GM15510 (cell line): ENCODE results near the gene ANKRD11.

Experiments used
- POLR2A ChIP-seq: IDR thresholded peaks from 3 replicates; pipeline ENCODE4 v1.6.1; 2011; ENCODE audit warnings: borderline replicate concordance; ENCODE audit not compliant: insufficient read length; ENCODE audit errors: extremely low read depth

Gene ANKRD11

DNA sequence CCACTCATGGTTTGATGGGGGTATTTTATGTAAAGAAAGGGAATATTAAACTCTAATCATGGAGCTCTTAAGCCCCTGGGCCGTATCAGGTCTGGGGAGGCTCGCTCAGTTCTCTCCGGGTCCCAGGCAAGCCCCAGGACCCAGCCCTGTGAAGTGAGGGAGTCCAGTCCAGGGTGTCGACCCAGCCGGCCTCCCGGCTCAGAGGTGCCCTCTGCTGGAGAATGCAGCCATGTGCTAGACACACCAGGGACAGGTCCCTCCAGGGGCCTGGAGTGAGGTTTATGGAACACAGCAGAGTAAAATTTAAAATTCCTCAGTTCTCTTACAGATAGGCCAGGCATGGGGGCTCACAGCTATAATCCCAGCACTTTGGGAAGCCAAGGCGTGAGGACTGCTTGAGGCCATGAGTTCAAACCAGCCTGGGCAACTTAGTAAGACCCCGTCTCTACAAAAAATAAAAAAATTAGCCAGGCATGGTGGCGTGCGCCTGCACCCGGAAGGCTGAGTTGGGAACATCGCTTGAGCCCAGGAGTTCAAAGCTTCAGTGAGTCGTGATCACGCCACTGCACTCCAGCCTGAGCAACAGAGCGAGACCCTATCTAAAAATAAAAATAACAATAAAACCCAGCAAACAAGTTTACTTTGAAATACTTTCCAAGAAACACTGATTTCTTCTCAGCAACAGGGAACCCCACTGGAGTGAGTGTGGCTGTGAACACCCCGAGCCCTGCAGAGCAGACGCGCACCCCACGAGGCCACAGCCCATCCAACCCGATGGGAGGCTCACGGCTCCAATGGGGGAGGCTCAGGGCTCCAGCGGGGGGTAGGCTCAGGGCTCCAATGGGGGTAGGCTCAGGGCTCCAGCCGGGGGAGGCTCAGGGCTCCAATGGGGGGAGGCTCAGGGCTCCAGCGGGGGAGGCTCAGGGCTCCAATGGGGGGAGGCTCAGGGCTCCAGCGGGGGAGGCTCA, 200.6 kb downstream of the ANKRD11 start:
- TF ChIP-seq POLR2A = no peak

DNA sequence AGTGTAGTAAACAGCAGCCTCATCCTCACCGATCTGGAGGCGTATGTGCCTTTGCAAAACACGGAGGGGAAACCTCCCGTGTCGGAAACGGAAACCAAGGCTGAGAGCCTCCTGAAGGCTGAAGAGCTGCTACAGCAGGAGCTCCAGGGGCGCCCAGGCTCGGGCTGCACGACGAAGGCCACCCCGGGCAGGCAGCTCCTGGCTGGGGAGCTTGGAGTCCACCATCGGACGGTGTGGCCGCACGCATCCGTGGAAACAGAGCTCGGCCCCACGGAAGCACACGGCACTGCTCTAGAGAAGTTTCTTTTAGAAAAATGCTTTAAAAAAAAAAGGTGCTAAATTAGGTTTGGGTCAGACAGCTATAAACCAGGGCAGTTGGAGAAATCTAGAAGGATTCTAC, 201.4 kb downstream of the ANKRD11 start:
- TF ChIP-seq POLR2A = no peak

DNA sequence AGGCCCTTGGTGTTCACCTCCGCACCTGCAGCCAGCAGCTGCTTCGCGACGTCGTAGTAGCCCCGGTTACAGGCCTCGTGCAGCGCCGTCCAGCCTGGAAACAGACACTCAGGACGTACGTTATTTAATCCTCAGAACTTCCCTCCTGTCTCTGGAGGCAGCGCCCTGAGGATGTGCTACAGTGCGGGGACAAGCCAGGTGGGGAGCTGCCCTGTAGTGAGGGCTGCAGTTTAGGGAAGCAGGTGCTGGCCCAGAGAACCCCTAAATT, 201.8 kb downstream of the ANKRD11 start:
- TF ChIP-seq POLR2A = no peak

DNA sequence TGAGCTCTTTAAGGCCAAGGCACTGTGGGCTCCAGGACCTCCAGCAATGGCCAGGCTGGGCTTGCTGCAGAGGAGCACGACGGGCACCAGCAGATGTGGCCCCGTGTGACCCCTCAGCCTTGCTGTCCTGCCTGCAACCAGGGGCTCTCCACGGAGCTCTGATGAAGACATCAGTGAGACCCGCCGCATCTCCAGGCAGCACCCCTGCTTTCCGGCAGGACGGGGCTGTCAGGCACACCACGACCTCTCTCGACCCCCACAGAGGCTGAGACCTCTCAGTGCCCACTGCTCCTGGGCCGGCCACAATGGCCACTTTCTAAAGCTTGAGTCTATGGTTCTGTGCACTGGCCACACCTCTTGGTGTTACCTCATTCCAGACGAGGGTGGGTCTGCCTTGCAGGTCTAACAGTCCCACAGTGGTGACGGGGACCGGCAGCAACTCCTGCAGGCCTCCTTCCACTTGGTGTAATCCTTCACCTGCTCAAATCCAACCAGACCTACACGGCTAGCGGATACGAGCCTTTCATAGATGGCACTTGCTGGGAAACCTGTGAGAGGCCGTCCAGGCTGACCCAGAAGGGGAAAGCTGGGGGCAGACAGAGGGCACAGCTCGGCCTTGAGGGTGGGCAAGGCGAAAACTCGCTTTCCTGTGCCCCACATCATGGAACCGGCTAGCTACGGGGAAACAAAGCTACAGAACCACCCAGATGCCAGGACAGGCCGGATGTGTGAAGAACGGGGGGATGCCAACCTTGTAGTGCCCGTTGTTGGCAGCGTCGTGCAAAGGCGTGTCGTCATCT, 202.4 kb downstream of the ANKRD11 start:
- no peak for TF ChIP-seq POLR2A

DNA sequence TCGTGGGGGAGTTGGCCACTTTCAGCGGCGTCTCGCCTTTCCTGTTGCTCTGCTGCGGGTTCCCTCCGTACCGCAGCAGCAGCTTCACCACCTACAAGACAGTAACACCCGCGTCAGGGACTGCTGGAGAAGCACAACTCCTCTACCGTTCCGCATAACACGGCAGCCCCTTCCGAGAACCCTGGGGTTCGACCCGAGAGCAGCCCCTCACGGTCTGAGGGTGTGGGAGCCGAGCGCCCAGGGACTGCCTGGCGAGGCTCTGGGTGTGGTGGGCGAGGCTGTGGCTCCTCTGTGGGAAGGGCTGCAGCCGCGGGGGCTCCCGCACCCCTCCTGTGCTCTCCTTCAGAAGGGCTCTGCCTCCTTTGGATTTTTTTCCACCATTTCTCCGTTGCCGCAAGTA, 204.3 kb downstream of the ANKRD11 start:
- TF ChIP-seq POLR2A = no peak

DNA sequence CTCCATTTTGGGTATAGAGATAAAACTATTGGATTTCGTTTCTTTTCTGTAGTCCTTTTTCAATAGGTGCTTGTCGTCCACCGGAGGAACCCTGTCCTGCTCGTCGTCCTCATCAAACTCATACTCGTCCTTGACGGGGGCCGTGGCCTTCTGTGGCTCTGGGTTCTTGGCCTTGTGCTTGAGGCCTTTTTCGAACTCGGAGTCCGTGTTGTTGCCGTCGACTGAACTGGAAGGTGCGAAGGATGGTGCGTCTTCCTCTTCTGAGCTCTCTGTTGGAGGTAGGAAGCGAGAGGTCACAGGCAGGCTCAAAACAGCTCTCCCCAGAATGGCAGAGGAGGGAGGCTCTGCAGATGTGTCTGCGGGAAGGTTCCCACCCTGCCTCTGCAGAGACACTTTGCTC, 205.0 kb downstream of the ANKRD11 start:
- TF ChIP-seq POLR2A = no peak

DNA sequence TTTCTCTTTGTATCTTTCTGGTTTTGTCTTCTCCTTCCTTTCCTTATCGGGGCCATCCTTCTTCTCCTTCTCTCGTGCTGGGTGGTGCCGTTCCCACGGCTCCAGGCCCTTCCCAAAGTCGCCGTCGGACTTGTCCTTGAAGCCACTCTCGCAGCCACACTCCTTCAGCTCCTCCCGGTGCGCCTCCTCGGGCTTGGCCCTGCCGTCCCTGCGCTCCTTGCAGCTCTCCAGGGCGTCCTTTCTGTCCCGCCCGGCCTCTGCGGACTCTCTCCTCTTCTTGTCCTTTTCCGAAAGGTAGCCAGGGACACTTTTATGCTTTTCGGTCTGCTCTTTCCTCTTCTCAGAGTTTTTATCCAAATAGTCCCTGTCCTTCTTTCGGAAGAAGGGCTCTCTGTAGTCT, 206.9 kb downstream of the ANKRD11 start:
- no peak for TF ChIP-seq POLR2A

DNA sequence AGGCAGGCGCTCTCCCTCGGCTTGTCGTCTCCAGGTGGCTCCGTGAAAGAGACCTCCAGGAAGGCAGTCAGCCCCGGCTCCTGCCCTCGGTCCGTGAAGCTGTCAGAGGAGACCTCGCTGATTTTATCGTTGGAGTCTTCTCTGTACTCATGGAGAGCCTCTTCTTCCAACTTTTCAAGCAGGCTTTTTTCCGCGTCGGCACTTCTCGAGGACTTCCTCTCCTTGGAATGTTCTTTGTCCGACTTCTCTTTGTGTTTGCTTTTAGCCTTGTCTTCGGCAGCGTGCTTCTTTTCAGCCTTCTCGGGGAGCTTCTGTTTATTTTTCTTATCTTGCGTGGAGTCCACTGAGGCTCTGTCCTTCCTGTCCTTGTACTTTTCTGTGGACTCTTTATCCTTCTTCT, 207.8 kb downstream of the ANKRD11 start:
- TF ChIP-seq POLR2A = no peak

DNA sequence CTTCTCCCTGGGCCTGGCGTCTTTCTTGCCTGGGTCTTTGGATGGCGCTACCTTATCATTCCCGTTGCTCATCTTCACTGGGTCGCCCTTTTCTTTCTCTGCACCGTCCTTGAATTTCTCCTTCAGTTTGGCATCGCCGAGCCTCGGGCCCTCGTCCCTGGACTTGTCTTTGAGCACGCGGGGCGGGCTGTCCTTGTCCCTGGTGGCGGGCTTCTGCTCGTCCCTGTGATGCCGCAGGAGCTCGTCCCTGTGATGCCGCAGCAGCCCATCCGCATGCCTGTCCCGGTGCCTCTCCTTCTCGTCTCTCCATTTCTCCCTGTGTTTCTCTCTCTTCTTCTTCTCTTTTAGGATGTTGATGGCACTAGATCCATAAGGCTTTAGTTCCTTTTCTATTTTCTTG, 208.5 kb downstream of the ANKRD11 start:
- TF ChIP-seq POLR2A = no peak

DNA sequence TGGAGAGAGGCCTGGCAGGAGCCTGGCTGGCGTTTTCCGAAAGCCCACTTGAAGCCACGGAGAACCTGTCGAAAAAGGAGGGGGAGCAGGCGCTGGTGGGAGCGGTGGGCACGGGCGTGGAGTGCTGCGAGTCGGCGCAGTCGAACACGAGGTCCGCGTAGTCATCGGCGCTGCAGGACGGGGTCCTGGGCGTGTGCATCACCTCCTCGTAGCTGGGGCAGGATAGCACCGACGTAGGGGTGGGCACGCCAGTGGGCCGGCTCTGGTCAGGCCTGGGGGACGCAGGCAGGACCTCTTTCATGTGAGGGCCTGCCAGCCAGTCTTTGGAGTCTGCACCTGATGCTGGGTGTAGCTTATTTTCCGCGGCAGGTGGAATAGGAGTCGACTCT, 209.2 kb downstream of the ANKRD11 start:
- no peak for TF ChIP-seq POLR2A

DNA sequence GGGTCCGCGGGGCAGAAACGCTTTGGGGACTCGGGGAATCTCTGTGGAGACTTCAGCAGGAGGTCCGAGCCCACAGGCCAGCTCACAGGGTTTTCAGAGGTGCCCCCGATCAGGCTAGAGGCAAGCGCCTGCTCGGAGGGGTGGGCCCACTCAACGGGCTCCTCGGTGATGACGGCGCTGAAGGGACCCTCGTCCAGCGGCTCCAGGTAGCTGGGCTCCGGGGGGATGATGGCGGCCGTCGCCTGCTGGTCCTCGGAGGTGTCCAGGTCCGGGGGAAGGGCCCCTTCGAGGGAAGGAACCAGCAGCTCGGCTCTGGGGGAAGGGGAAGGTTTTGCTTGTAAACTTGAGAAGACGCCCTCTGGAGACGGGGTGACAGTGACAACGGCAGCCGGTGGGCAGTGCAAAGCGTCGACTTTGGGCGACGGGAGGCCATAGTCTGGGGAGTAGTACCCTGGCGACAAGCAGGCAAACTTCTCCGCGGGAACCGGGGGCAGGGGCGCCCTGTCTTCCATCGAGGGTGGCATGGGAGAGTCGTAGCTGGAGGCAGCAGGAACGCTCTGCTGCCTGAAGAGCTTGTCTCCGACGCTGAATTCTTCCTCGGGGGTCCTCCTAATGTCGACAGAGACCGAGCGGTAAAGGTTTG, 209.7 kb downstream of the ANKRD11 start:
- no peak for TF ChIP-seq POLR2A

DNA sequence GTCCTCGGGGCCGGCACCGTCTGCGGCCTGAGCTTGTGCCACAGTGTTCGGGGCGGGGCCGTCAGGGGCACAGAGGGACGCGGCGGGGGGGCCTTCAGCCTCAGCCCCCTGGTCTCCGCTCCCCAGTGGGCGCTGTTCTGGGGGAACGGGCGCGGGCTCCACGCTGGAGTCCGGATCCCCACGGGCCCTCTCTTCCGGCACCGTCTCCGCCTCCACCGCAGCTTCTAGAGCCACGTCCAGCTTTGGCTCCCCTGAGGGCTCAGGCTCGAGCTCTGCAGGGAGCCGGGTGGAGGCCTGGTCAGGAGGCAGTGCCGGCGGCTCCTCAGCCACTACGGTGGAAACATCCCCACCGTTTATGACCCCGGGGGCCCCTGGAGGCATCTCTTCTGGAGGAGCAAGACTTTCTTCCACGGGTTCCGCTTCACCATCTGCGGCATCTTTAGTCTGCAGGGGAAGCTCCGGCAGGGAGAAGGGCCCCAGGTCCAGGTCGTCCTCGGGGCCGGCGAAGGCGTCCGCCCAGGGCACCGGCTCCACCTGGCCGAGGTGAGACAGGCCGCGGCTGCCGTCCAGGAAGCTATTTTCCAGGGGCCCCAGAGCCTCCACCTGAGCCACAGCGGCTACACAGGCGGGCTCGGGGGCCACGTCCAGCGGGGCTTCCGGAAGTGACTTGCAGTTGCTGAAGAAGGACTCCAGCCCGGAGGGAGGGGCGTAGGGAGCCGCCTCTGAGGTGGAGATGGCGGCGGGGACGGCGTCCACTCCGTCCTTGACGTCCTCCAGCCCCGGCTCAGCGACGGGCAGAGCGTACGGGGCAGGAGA, 210.5 kb downstream of the ANKRD11 start:
- no peak for TF ChIP-seq POLR2A

DNA sequence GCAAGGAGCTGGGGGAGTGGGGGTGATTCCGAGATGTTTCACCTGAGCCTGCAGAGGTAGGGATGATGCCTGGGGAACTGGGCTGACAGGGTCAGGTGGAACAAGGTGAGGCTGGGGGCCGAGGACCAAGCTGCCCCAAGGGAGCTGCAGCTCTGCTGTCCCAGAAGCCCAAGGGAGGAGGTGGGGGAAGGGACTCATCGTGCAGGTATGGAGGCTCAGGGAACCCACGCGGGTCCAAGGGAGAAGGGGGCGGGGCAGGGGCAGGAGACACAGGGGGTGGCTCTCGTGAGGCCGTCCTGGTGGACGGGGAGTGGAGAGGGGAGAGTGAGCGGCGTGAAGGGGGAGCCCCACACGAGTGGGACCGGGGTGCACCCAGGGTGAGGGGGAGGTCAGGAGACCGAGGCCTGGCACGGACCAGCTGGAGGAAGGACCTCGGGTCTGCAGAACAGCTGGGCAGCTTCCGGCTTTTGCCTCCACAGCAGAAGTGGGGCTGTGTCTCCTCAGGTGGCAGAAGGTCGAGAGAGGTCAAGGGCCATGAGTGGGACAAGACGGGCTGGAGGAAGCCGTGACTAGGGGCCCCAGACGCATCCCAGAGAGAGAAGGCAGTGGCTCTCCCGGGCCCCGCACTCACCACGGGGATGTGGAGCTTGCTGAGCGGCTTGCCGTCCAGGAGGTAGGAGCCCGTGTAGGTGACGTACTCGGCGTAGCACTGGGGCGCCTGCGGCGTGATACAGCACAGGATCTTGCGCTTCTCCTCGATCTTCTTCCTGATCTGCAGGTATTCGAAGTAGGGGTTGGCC, 211.7 kb downstream of the ANKRD11 start:
- no peak for TF ChIP-seq POLR2A
